ENCODE data around the gene MTAP. TPM values are rescaled to one million over a fixed set of nuclear protein-coding genes. Genes with fewer than 3 reads are reported as not detected.

The MTAP gene
- total and polyA plus RNA-seq, 7 donors, result 4.3 to 16.6 (median 14.8) TPM

DNA sequence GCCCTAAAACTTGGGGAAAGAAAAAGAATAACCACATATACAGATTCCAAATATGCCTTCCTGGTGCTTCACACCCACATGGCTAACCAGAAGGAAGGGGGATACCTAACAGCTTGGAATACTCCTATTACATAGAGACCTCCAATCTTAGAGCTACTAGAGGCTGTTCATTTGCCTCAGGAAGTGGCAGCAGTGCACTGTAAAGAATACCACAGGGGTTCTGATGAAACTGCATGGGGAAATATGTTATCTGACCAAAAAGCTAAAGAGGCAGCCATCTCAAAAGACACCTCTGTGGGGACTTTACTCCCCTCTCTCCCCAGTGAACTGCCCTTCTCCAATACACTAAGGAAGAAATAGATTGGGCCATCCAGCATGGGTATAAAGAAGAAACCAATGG, 125.3 kb downstream of the MTAP start:
- H3K4me3 ChIP-seq, result no peak overlapping the region
- H3K27ac ChIP-seq, result no peak overlapping the region
- DNase-seq (no peak), ATAC-seq (no peak)
- no peaks in the 10 kb centered on the region for H3K9me3 ChIP-seq
- TF ChIP-seq, protein P1, sequence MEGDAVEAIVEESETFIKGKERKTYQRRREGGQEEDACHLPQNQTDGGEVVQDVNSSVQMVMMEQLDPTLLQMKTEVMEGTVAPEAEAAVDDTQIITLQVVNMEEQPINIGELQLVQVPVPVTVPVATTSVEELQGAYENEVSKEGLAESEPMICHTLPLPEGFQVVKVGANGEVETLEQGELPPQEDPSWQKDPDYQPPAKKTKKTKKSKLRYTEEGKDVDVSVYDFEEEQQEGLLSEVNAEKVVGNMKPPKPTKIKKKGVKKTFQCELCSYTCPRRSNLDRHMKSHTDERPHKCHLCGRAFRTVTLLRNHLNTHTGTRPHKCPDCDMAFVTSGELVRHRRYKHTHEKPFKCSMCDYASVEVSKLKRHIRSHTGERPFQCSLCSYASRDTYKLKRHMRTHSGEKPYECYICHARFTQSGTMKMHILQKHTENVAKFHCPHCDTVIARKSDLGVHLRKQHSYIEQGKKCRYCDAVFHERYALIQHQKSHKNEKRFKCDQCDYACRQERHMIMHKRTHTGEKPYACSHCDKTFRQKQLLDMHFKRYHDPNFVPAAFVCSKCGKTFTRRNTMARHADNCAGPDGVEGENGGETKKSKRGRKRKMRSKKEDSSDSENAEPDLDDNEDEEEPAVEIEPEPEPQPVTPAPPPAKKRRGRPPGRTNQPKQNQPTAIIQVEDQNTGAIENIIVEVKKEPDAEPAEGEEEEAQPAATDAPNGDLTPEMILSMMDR (IDR thresholded peaks at IDR 0.05), result no peak
- no peaks in the 10 kb centered on the region for H3K4me1 ChIP-seq
- intact Hi-C loops (cut with DNase I), result no loop called here
- no peaks in the 10 kb centered on the region for H3K36me3 ChIP-seq (ENCODE audit: insufficient read depth in 1 of 2, low read depth in 1 of 2)
- no peaks in the 10 kb centered on the region for H3K27me3 ChIP-seq (ENCODE audit: insufficient read depth in 3 of 3, low read length in 2 of 3)

DNA sequence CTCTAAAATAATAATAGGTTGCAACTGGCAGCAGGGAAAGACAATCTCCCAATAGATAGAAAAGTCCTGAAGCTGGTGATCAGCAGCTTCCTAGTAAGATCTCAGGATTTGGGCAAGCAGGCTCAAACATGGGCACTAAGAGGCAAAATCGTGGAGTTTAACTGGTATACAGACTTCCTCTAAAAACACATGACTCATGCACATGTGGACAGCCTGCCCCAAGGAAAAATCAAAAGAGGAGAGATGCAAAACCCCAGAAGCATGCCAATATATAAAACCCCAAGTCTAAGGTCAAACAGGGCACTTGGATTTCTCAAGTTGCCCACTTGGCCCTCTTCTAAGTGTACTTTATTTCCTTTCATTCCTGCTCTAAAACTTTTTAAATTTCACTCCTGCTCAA, 129.0 kb downstream of the MTAP start:
- Histone ChIP-seq H3K4me3 (no peak overlapping the region), H3K4me1 (no peaks in the 10 kb centered on the region), H3K36me3 (ENCODE audit: insufficient read depth in 1 of 2, low read depth in 1 of 2) (no peaks in the 10 kb centered on the region), H3K27me3 (ENCODE audit: insufficient read depth in 3 of 3, low read length in 2 of 3) (no peaks in the 10 kb centered on the region), H3K9me3 (no peaks in the 10 kb centered on the region), H3K27ac (no peak overlapping the region)
- WGBS, 3 donors, result 76 to 84% (median 80%) methylated on average over 1 of the region's 1 CpG
- ATAC-seq, result no peak
- DNase-seq, result no peak
- intact Hi-C loops (cut with DNase I), result loop anchor here in 1 of 2 donors (10.0 kb wide), 1 partner anchor 63 kb away; the partner anchor contains the start of genes CDKN2A and CDKN2B-AS1
- TF ChIP-seq, protein P1 (IDR thresholded peaks at IDR 0.05), result no peak

DNA sequence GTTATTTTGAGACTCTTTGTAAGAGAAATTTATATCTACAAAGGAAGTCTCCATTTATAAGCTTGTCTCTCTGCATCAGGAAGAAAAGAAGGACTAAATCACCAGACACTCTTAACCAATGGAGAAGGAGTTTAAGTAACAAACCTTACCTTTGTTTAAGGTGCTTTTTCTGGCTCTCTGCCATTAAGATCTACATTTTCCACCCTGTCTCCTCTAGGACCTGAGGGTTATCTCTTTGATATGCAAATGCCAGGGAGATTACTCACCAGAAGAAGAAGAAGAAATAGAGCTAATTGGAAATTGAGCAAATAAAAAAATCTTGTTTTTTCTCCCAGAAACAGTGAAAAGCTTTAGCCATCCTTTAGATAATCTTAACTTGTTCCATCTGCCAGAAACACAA, 130.8 kb downstream of the MTAP start:
- H3K36me3 ChIP-seq (ENCODE audit: insufficient read depth in 1 of 2, low read depth in 1 of 2), result no peaks in the 10 kb centered on the region
- DNase-seq (no peak), ATAC-seq (no peak)
- H3K4me3 ChIP-seq, result no peak overlapping the region
- H3K9me3 ChIP-seq, result no peaks in the 10 kb centered on the region
- TF ChIP-seq, protein P1 (IDR thresholded peaks at IDR 0.05), result no peak
- no peak overlapping the region for H3K27ac ChIP-seq
- no peaks in the 10 kb centered on the region for H3K4me1 ChIP-seq
- intact Hi-C loops (cut with DNase I), result loop anchor here in 1 of 2 donors (10.0 kb wide), 1 partner anchor 62 kb away; the partner anchor contains the start of genes CDKN2A and CDKN2B-AS1
- H3K27me3 ChIP-seq (ENCODE audit: insufficient read depth in 3 of 3, low read length in 2 of 3), result no peaks in the 10 kb centered on the region

DNA sequence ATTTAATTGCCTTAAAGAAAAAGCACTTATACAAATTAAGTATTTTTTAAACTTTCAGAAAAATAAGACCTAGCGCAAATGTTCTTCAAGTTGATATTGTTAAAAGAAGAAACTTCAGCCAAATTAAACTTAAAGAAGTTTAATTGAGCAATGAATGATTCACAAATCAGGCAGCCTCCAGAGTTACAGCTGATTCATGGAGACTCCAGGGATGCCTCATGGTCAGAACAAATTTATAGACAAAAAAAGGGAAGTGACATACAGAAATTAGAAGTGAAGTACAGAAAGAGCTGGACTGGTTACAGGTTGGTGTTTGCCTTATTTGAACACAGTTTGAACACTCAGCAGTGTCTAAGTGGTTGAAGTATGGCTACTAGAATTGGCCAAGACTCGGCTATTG, 131.4 kb downstream of the MTAP start:
- intact Hi-C loops (cut with DNase I), result loop anchor here in 1 of 2 donors (10.0 kb wide), 1 partner anchor 61 kb away; the partner anchor contains the start of genes CDKN2A and CDKN2B-AS1
- Histone ChIP-seq H3K27ac (no peak overlapping the region), H3K4me1 (no peaks in the 10 kb centered on the region), H3K4me3 (no peak overlapping the region), H3K27me3 (ENCODE audit: insufficient read depth in 3 of 3, low read length in 2 of 3) (no peaks in the 10 kb centered on the region), H3K9me3 (no peaks in the 10 kb centered on the region), H3K36me3 (ENCODE audit: insufficient read depth in 1 of 2, low read depth in 1 of 2) (no peaks in the 10 kb centered on the region)
- 92 to 98% (median 92%) methylated on average over 2 of the region's 2 CpGs for WGBS, 3 donors
- no peak for ATAC-seq
- DNase-seq, result no peak
- TF ChIP-seq, protein P1 (IDR thresholded peaks at IDR 0.05), result no peak

DNA sequence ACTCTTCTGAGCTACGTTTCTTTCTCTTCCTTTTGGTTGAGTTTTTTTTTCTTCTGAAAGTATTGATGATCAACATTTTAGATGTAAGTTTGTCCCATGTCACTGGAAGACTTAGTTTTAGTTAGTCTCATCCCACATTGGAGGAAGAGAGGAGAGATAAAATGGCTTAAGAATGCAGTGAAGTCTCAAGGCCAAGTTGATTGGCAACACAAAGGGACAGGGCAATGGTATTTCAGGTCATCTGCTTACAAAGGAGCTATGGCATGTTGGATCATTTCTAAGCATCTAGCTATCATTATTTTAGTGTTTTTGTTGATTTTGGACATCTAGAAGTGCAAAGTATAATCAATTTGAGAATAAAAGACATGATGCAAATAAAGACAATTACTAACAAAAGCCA, 133.2 kb downstream of the MTAP start:
- DNase-seq, result no peak
- Histone ChIP-seq H3K27me3 (ENCODE audit: insufficient read depth in 3 of 3, low read length in 2 of 3) (no peaks in the 10 kb centered on the region), H3K9me3 (no peaks in the 10 kb centered on the region), H3K4me1 (no peaks in the 10 kb centered on the region), H3K27ac (no peak overlapping the region), H3K36me3 (ENCODE audit: insufficient read depth in 1 of 2, low read depth in 1 of 2) (no peaks in the 10 kb centered on the region), H3K4me3 (no peak overlapping the region)
- 63 to 76% (median 74%) methylated on average over 1 of the region's 1 CpG for WGBS, 3 donors
- intact Hi-C loops (cut with DNase I), result loop anchor here in 1 of 2 donors (10.0 kb wide), 1 partner anchor 59 kb away; the partner anchor contains the start of genes CDKN2A and CDKN2B-AS1
- TF ChIP-seq, protein P1 (IDR thresholded peaks at IDR 0.05), result no peak
- no peak for ATAC-seq
